H1 (cell line): Measurements from ENCODE around the gene PRR33. TPM values are rescaled to one million over a fixed set of nuclear protein-coding genes. Genes with fewer than 3 reads are reported as not detected.
A peak's percentile ranks its signal among the peaks of the same experiment; 100 is the strongest.

Experiments
- CTCF ChIA-PET: fragments of 300-600 bp; sonication (Branson Sonifier 250); formaldehyde crosslinking; loops from one replicate; lab custom pipeline; 2021; ENCODE audit not compliant: partially characterized antibody; lab: Charles Lee
- POLR2A ChIA-PET: fragments of 300-600 bp; sonication (Branson Sonifier 250); formaldehyde crosslinking; loops from one replicate; lab custom pipeline; 2021; ENCODE audit warnings: inconsistent platforms; ENCODE audit not compliant: partially characterized antibody; lab: Charles Lee
- DNase-seq, 2 experiments: peaks; one replicate each; pipeline versions ENCODE4 v3.0.0 to v3.0.0-alpha.2; 2010 to 2022; ENCODE audit warnings: low spot score in 2 of 2, low read depth in 1 of 2, mixed read lengths in 1 of 2
- FAIRE-seq: peaks from 2 replicates; lab custom pipeline; 2011; peaks lifted over from hg19 to GRCh38; lab: Jason Lieb, UNC
- H2AFZ ChIP-seq: 2 replicates; pipeline ENCODE4 v1.8.1; 2012; ENCODE audit warnings: low read length, inconsistent platforms
- H2AK5ac ChIP-seq: 2 replicates; pipeline ENCODE4 v1.6.1; 2013; ENCODE audit warnings: low read depth, low read length
- H2BK120ac ChIP-seq: replicated peaks from 2 replicates; pipeline ENCODE3; 2013; ENCODE audit warnings: low read depth, low read length, inconsistent platforms
- H2BK12ac ChIP-seq: 2 replicates; pipeline ENCODE4 v1.6.1; 2013; ENCODE audit warnings: low read depth, low read length
- H2BK15ac ChIP-seq: 2 replicates; pipeline ENCODE4 v1.6.1; 2013; ENCODE audit warnings: low read length
- H2BK20ac ChIP-seq: 2 replicates; pipeline ENCODE4 v1.6.1; 2013; ENCODE audit warnings: low read length
- H2BK5ac ChIP-seq: 2 replicates; pipeline ENCODE4 v1.6.1; 2013; ENCODE audit warnings: low read depth, low read length
- H3K14ac ChIP-seq: 2 replicates; pipeline ENCODE4 v1.6.1; 2013; ENCODE audit warnings: inconsistent platforms; ENCODE audit not compliant: insufficient read length
- H3K18ac ChIP-seq: 2 replicates; pipeline ENCODE4 v1.6.1; 2013; ENCODE audit warnings: low read length; ENCODE audit errors: extremely low read depth
- H3K23ac ChIP-seq: 2 replicates; pipeline ENCODE4 v1.6.1; 2013; ENCODE audit warnings: inconsistent platforms; ENCODE audit not compliant: insufficient read length
- H3K23me2 ChIP-seq: 2 replicates; pipeline ENCODE4 v1.6.1; 2013; ENCODE audit warnings: low read depth, low read length
- H3K27ac ChIP-seq: 2 replicates; pipeline ENCODE4 v1.6.1; 2011; ENCODE audit warnings: low read depth, low read length, inconsistent platforms
- H3K27me3 ChIP-seq, 4 experiments: replicated peaks in 1 of 4; 1 replicate in 1 of 4; 2 replicates in 3 of 4; pipeline versions ENCODE4 v1.6.1 to v1.8.1; 2011 to 2013; ENCODE audit warnings: low read length in 3 of 4, mild to moderate bottlenecking in 3 of 4, inconsistent platforms in 2 of 4, mixed read lengths in 2 of 4, moderate library complexity in 1 of 4; ENCODE audit not compliant: control insufficient read depth in 3 of 4, insufficient read depth in 3 of 4; ENCODE audit errors: extremely low read depth in 1 of 4
- H3K36me3 ChIP-seq, 4 experiments: 2 replicates each; pipeline versions ENCODE4 v1.6.1 to v1.8.1; 2011 to 2013; ENCODE audit warnings: mild to moderate bottlenecking in 4 of 4, low read length in 3 of 4, moderate library complexity in 2 of 4, control low read depth in 1 of 4, inconsistent platforms in 1 of 4; ENCODE audit not compliant: insufficient read depth in 4 of 4, control insufficient read depth in 2 of 4
- H3K4ac ChIP-seq: replicated peaks from 2 replicates; pipeline ENCODE3; 2013; ENCODE audit warnings: low read length, low read depth, mixed read lengths, inconsistent platforms; ENCODE audit not compliant: insufficient read length
- H3K4me1 ChIP-seq, 4 experiments: replicated peaks in 1 of 4; 1 replicate in 1 of 4; 2 replicates in 3 of 4; pipeline versions ENCODE4 v1.6.1 to v1.8.1; 2011 to 2013; ENCODE audit warnings: low read length in 3 of 4, inconsistent platforms in 2 of 4, mixed read lengths in 1 of 4; ENCODE audit not compliant: insufficient read depth in 4 of 4, control insufficient read depth in 3 of 4
- H3K4me2 ChIP-seq, 2 experiments: 2 replicates each; pipeline versions ENCODE4 v1.6.1 to v1.8.1; 2011 to 2013; ENCODE audit warnings: low read depth in 2 of 2, low read length in 2 of 2, control low read depth in 1 of 2, inconsistent platforms in 1 of 2, mild to moderate bottlenecking in 1 of 2; ENCODE audit not compliant: insufficient read depth in 1 of 2
- H3K4me3 ChIP-seq, 4 experiments: fragments of 200-600, 300-600 bp in 1 of 4; sonication (generic), shearing (Covaris generic), sonication (Bioruptor Twin) in 1 of 4; 2 replicates each; pipeline versions ENCODE4 v1.5.1 to v1.8.1; 2011 to 2016; ENCODE audit warnings: low read length in 4 of 4, low read depth in 3 of 4, control low read depth in 2 of 4, inconsistent platforms in 2 of 4, mild to moderate bottlenecking in 2 of 4, mixed read lengths in 1 of 4, moderate library complexity in 1 of 4; ENCODE audit not compliant: insufficient read depth in 2 of 4; ENCODE audit errors: extremely low read depth in 1 of 4
- H3K56ac ChIP-seq: replicated peaks from 2 replicates; pipeline ENCODE3; 2013; ENCODE audit warnings: low read depth, mild to moderate bottlenecking, mixed read lengths, low read length, inconsistent platforms; ENCODE audit not compliant: insufficient read length
- H3K79me1 ChIP-seq: 2 replicates; pipeline ENCODE4 v1.6.1; 2013; ENCODE audit warnings: low read depth, low read length, control low read depth
- H3K79me2 ChIP-seq, 2 experiments: 2 replicates each; pipeline versions ENCODE4 v1.6.1 to v1.8.1; 2012 to 2013; ENCODE audit warnings: low read length in 2 of 2, mild to moderate bottlenecking in 2 of 2, inconsistent platforms in 1 of 2; ENCODE audit not compliant: insufficient read depth in 2 of 2, control insufficient read depth in 1 of 2
- H3K9ac ChIP-seq, 4 experiments: replicated peaks in 1 of 4; 1 replicate in 1 of 4; 2 replicates in 3 of 4; pipeline versions ENCODE4 v1.6.1 to v1.8.1; 2011 to 2013; ENCODE audit warnings: low read depth in 3 of 4, low read length in 3 of 4, control low read depth in 2 of 4, mild to moderate bottlenecking in 2 of 4, moderate library complexity in 2 of 4, inconsistent platforms in 1 of 4; ENCODE audit errors: extremely low read depth in 1 of 4
- H3K9me3 ChIP-seq, 2 experiments: 2 replicates each; pipeline versions ENCODE4 v1.6.1 to v1.8.1; 2012 to 2013; ENCODE audit warnings: mild to moderate bottlenecking in 2 of 2, moderate library complexity in 2 of 2, control low read depth in 1 of 2, inconsistent platforms in 1 of 2, low read depth in 1 of 2, low read length in 1 of 2, mixed read lengths in 1 of 2; ENCODE audit not compliant: insufficient read depth in 2 of 2
- H4K20me1 ChIP-seq, 2 experiments: replicated peaks in 1 of 2; 2 replicates each; pipeline versions ENCODE3 to v1.8.1; 2011 to 2013; ENCODE audit warnings: inconsistent platforms in 2 of 2, low read length in 2 of 2, mild to moderate bottlenecking in 1 of 2; ENCODE audit not compliant: insufficient read depth in 2 of 2, control insufficient read depth in 1 of 2
- H4K5ac ChIP-seq: 2 replicates; pipeline ENCODE4 v1.6.1; 2013; ENCODE audit warnings: low read length, low read depth, mixed read lengths, inconsistent platforms; ENCODE audit not compliant: insufficient read length
- H4K8ac ChIP-seq: 2 replicates; pipeline ENCODE4 v1.8.0; 2013; ENCODE audit warnings: mild to moderate bottlenecking, moderate library complexity, low read length, inconsistent platforms; ENCODE audit not compliant: insufficient read depth; ENCODE audit errors: extremely low read depth
- H4K91ac ChIP-seq: replicated peaks from 2 replicates; pipeline ENCODE3; 2013; ENCODE audit warnings: low read length, mixed read lengths, inconsistent platforms; ENCODE audit not compliant: insufficient read length
- BCL11A ChIP-seq, 2 experiments: IDR thresholded peaks; one replicate each; pipeline ENCODE4 v1.6.1; 2011; ENCODE audit warnings: low read depth in 2 of 2, low read length in 2 of 2, mild to moderate bottlenecking in 2 of 2
- BRCA1 ChIP-seq: IDR thresholded peaks from 2 replicates; pipeline ENCODE4 v1.6.1; 2012; ENCODE audit warnings: low read depth, low read length, improper control_type of control experiment
- CBX5 ChIP-seq: fragments of 300-800, 300-1000 bp; sonication (generic); IDR thresholded peaks from 2 replicates; pipeline ENCODE4 v1.7.1; 2016; ENCODE audit warnings: antibody characterized with exemption, low read length, low read depth
- CREB1 ChIP-seq: IDR thresholded peaks from 2 replicates; pipeline ENCODE4 v1.6.1; 2012; ENCODE audit warnings: inconsistent platforms
- GABPA ChIP-seq: IDR thresholded peaks from 2 replicates; pipeline ENCODE4 v1.6.1; 2011; ENCODE audit warnings: mild to moderate bottlenecking, low read length, moderate library complexity, borderline replicate concordance; ENCODE audit not compliant: insufficient read depth
- JUND ChIP-seq: IDR thresholded peaks from 2 replicates; pipeline ENCODE4 v1.6.1; 2011; ENCODE audit warnings: mild to moderate bottlenecking, improper control_type of control experiment, low read length
- POLR2AphosphoS5 ChIP-seq: IDR thresholded peaks from 2 replicates; pipeline ENCODE4 v1.6.1; 2011; ENCODE audit warnings: low read depth, low read length
- RXRA ChIP-seq: IDR thresholded peaks from 2 replicates; pipeline ENCODE4 v1.6.1; 2011; ENCODE audit warnings: low read depth, mild to moderate bottlenecking, low read length, moderate library complexity; ENCODE audit not compliant: insufficient read depth
- SP2 ChIP-seq: IDR thresholded peaks from 2 replicates; pipeline ENCODE4 v1.6.1; 2012; ENCODE audit warnings: mild to moderate bottlenecking, low read length, inconsistent platforms
- TAF1 ChIP-seq: IDR thresholded peaks from 2 replicates; pipeline ENCODE4 v1.6.1; 2011; ENCODE audit warnings: mild to moderate bottlenecking, low read depth, low read length
- YY1 ChIP-seq: IDR thresholded peaks from 2 replicates; pipeline ENCODE4 v1.6.1; 2011; ENCODE audit warnings: low read depth, mild to moderate bottlenecking, low read length
- WGBS, 2 experiments: shearing (Covaris generic) in 1 of 2; methylation state at CpG; one replicate each; pipeline versions ENCODE4 v1.1.6 to v1.1.7; 2013 to 2015; ENCODE audit warnings: low lambda C conversion rate in 2 of 2, mixed read lengths in 2 of 2, inconsistent platforms in 1 of 2, low coverage in 1 of 2, missing lambda C conversion rate in 1 of 2; ENCODE audit not compliant: insufficient replicate concordance in 2 of 2, insufficient coverage in 1 of 2, insufficient read length in 1 of 2; ENCODE audit errors: extremely low coverage in 1 of 2, missing lambda C conversion rate in 1 of 2; 5-methylcytosine and 5-hydroxymethylcytosine counted together
- polyA plus RNA-seq, 7 experiments: library from polyadenylated mRNA; depleted of rRNA in 3 of 7; stranded (reverse) in 5 of 7; unstranded in 2 of 7; fragments of >200 nt in 5 of 7; fragments of 200-250 nt in 2 of 7; gene quantifications; 1 replicate in 5 of 7; 2 replicates in 1 of 7; 4 replicates in 1 of 7; pipeline versions ENCODE4 v1.2.1 to v1.2.3, GENCODE V29; 2011 to 2013; ENCODE audit warnings: missing spikeins in 2 of 7, mixed read lengths in 2 of 7
- total RNA-seq: library from RNA; stranded (reverse); fragmentation: NEBNext Ultra II Directional; extraction: Animal tissue kit (Norgen Biotek cat#: 25700); gene quantifications from 2 replicates; pipeline ENCODE4 v1.2.1, GENCODE V29; 2021
- TF ChIP-seq, protein P1 (sequence below): IDR thresholded peaks from 2 replicates; pipeline ENCODE4 v1.6.1; 2012; ENCODE audit warnings: inconsistent platforms
- TF ChIP-seq, protein P2 (sequence below): IDR thresholded peaks from 2 replicates; pipeline ENCODE4 v1.6.1; 2011; ENCODE audit warnings: low read length, improper control_type of control experiment

The PRR33 gene
- total and polyA plus RNA-seq, 2 of the 8 experiments (the other 6 are each of a cell fraction or from before 2014, with no cell fraction given) = 0.02 TPM; not detected in 1

DNA sequence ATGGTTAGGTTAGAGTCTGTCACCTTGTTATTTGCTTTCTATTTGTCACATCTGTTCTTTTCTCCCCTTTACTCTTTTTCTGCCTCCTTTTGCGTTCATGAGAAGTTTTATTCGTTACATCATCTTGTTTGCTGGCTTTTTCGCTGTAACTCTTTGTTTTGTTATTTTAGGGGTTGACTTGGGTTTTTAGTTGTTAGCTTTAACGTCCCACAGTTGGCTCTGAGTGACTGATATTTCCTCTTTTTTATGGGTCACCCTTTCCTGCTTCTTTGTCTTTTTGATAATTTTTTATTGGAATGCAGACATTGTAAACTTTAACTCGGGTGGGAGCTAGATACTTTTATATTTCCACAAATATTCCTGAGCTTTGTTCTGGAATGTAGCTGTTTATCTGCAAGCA lies 14.5 kb upstream of the PRR33 start:
- POLR2A ChIA-PET = no interaction called here
- TF ChIP-seq, protein P1, sequence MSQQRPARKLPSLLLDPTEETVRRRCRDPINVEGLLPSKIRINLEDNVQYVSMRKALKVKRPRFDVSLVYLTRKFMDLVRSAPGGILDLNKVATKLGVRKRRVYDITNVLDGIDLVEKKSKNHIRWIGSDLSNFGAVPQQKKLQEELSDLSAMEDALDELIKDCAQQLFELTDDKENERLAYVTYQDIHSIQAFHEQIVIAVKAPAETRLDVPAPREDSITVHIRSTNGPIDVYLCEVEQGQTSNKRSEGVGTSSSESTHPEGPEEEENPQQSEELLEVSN = no peak
- TF ChIP-seq JUND (no peak), CREB1 (no peak), RXRA (no peak), BRCA1 (no peak), BCL11A (IDR thresholded peaks at IDR 0.05; ENCODE audit: low read depth in 2 of 2, low read length in 2 of 2) (no peak), CBX5 (no peak), TAF1 (no peak), SP2 (no peak), YY1 (no peak), GABPA (no peak), POLR2AphosphoS5 (no peak)
- TF ChIP-seq, protein P2, sequence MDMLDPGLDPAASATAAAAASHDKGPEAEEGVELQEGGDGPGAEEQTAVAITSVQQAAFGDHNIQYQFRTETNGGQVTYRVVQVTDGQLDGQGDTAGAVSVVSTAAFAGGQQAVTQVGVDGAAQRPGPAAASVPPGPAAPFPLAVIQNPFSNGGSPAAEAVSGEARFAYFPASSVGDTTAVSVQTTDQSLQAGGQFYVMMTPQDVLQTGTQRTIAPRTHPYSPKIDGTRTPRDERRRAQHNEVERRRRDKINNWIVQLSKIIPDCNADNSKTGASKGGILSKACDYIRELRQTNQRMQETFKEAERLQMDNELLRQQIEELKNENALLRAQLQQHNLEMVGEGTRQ = no peak

More for the DNA sequence above, 14.5 kb upstream of the PRR33 start:
- Histone ChIP-seq H3K9me3 (no peaks in the 10 kb centered on the region), H3K4me2 (no peak overlapping the region), H2BK15ac (0 out of 2 replicates have a peak overlapping the region, but pooled peaks have one; percentile 81), H3K4ac (no peak overlapping the region), H3K27me3 (peaks cover 0 to 3% (median 2%) of the 10 kb centered on the region in 4 experiments; a peak in 1 of 7 replicates), H2BK120ac (no peak overlapping the region), H3K14ac (no peak overlapping the region), H3K23me2 (no peaks in the 10 kb centered on the region), H2BK20ac (no peak overlapping the region; the same call in 1 of the 2 replicates), H2BK12ac (peak overlapping the region; percentile 75; the same call in 1 of the 2 replicates), H4K91ac (no peak overlapping the region), H3K23ac (no peak overlapping the region), H3K9ac (no peak overlapping the region), H3K56ac (no peak overlapping the region), H4K20me1 (no peaks in the 10 kb centered on the region), H4K8ac (no peak overlapping the region), H3K79me2 (no peaks in the 10 kb centered on the region), H2BK5ac (peak overlapping the region; percentile 60; the same call in 1 of the 2 replicates), H3K4me1 (peaks cover 2 to 10% (median 6%) of the 10 kb centered on the region in 4 experiments; a peak in 6 of 7 replicates), H3K36me3 (no peaks in the 10 kb centered on the region), H3K4me3 (no peak overlapping the region), H3K79me1 (no peaks in the 10 kb centered on the region), H2AK5ac (no peak overlapping the region), H4K5ac (no peak overlapping the region), H3K18ac (no peak overlapping the region; the same call in 1 of the 2 replicates), H2AFZ (0 out of 2 replicates have a peak overlapping the region, but pooled peaks have one; percentile 70), H3K27ac (no peak overlapping the region)
- CTCF ChIA-PET = interaction anchor here (0.9 to 4.1 kb wide), 15 partner anchors 8 to 260 kb away, joined by 3 to 28 read pairs (median 6); partner anchors contain the start of gene MRPL23
- FAIRE-seq (no peak), DNase-seq (no peak)
- 78% methylated on average over 5 of the region's 5 CpGs; no CpG with 5 or more reads in 1 of the 2 experiments for WGBS, 2 experiments
